Fibroblast of peridontal ligament (primary cell): ENCODE data around the gene ANXA2.
"Not testable (repeated sequence)": the region's sequence is repeated elsewhere in the genome, so short reads cannot be mapped to it uniquely, and the experiment has no call there.

Experiments used
- DNase-seq: peaks from one replicate; pipeline ENCODE4 v3.0.0-alpha.2; 2010; ENCODE audit errors: extremely low read depth

The ANXA2 gene

GRCh38 chr15:60397772-60398445, at the start of gene ANXA2:
Gene ANXA2, minus strand, starts transcription at chr15:60397986. Its CDS starts 11,911 bp downstream, at chr15:60386075.
- DNase-seq = peak; percentile 87

- peak; percentile 72 for DNase-seq
These were observed 46.6 kb upstream of the ANXA2 start for GRCh38 chr15:60444289-60444912.

GRCh38 chr15:60442763-60443162, 45.0 kb upstream of the ANXA2 start:
- peak; percentile 46 for DNase-seq

GRCh38 chr15:60442031-60442650, 44.4 kb upstream of the ANXA2 start:
- DNase-seq = no peak

GRCh38 chr15:60441331-60441730, 43.5 kb upstream of the ANXA2 start:
- no peak for DNase-seq

GRCh38 chr15:60438646-60439045, 40.9 kb upstream of the ANXA2 start:
- DNase-seq = no peak

- DNase-seq = no peak
These were observed 31.1 kb upstream of the ANXA2 start for GRCh38 chr15:60428935-60429334.

- DNase-seq = peak; percentile 88
These were observed 29.2 kb upstream of the ANXA2 start for GRCh38 chr15:60426870-60427508.

GRCh38 chr15:60425461-60425860, 27.7 kb upstream of the ANXA2 start:
- no peak for DNase-seq

- no peak for DNase-seq
These were observed 26.2 kb upstream of the ANXA2 start for GRCh38 chr15:60424006-60424405.

GRCh38 chr15:60423537-60423936, 25.8 kb upstream of the ANXA2 start:
- peak; percentile 93 for DNase-seq

- DNase-seq = peak; percentile 84
These were observed 23.8 kb upstream of the ANXA2 start for GRCh38 chr15:60421544-60421943.

- no peak for DNase-seq
These were observed 22.5 kb upstream of the ANXA2 start for GRCh38 chr15:60420203-60420716.

- DNase-seq = peak; percentile 51
These were observed 22.0 kb upstream of the ANXA2 start for GRCh38 chr15:60419753-60420152.

GRCh38 chr15:60418096-60418495, 20.3 kb upstream of the ANXA2 start:
- no peak for DNase-seq

- DNase-seq = no peak
These were observed 19.3 kb upstream of the ANXA2 start for GRCh38 chr15:60417112-60417511.

- no peak for DNase-seq
These were observed 18.7 kb upstream of the ANXA2 start for GRCh38 chr15:60416484-60416883.

- DNase-seq = peak; percentile 77
These were observed 16.4 kb upstream of the ANXA2 start for GRCh38 chr15:60414016-60414682.

GRCh38 chr15:60413231-60413824, 15.5 kb upstream of the ANXA2 start:
- DNase-seq = peak; percentile 50

GRCh38 chr15:60412807-60413206, 15.0 kb upstream of the ANXA2 start:
- not testable (repeated sequence) for DNase-seq

- DNase-seq = no peak
These were observed 14.1 kb upstream of the ANXA2 start for GRCh38 chr15:60411774-60412425.
